Left colon (tissue), 2 donors: Measurements from ENCODE around the gene RNF14. TPM values are rescaled to one million over a fixed set of nuclear protein-coding genes. Genes with fewer than 3 reads are reported as not detected.

ENCODE experiments used
- ATAC-seq: fragments of 200-7000 bp; cut with Tn5 transposase; one replicate; pipeline ENCODE4 v1.9.1; 2020; ENCODE audit warnings: mild to moderate bottlenecking, moderate library complexity
- DNase-seq, 2 donors: peaks; one replicate each; pipeline ENCODE4 v3.0.0-alpha.2; 2020
- intact Hi-C, 2 donors: fragments of 100-400 bp; cut with DNase I in 1 of 2; cut with micrococcal nuclease in 1 of 2; formaldehyde crosslinking; loops; one replicate each; pipeline versions ENCODE4 v1.11.2 to v1.14.0; 2022; cut with DNase I, micrococcal nuclease
- total RNA-seq, 2 donors: library from RNA; stranded (reverse); fragmentation: NEBNext Ultra II Directional; extraction: Animal tissue kit (Norgen Biotek cat#: 25700); gene quantifications; one replicate each; pipeline ENCODE4 v1.2.1, GENCODE V29; 2021
- donor health status: DM: no; HTN: no; CAD: no.
- donor health status: DM: yes; HTN: yes; CAD: no.

RNF14 gene
- total RNA-seq, 2 donors from 2014 or later = 69.3 to 72.0 TPM

GRCh38 chr5:142006363-142007236 lies 37.7 kb downstream of the RNF14 start:
- no peak for DNase-seq
- intact Hi-C loops = no loop called here
- ATAC-seq = no peak

GRCh38 chr5:142007237-142007544 lies 38.3 kb downstream of the RNF14 start:
- ATAC-seq = no peak
- intact Hi-C loops = no loop called here
- no peak for DNase-seq

GRCh38 chr5:142008813-142009212 lies 39.9 kb downstream of the RNF14 start:
- intact Hi-C loops = no loop called here
- ATAC-seq = no peak
- no peak for DNase-seq

GRCh38 chr5:142009886-142010285 lies 41.0 kb downstream of the RNF14 start:
- DNase-seq (no peak), ATAC-seq (no peak)
- intact Hi-C loops = loop anchor here in 1 of 2 donors (5.0 kb wide), 1 partner anchor 132 kb away; no protein-coding TSS in a partner anchor

- DNase-seq = no peak
- intact Hi-C loops = loop anchor here in 1 of 2 donors (5.0 kb wide), 1 partner anchor 131 kb away; no protein-coding TSS in a partner anchor
- no peak for ATAC-seq
These were observed 42.8 kb downstream of the RNF14 start for GRCh38 chr5:142011572-142012185.

- ATAC-seq (peak; percentile 46), DNase-seq (peak; percentile 52 to 68)
- intact Hi-C loops = loop anchor here in 1 of 2 donors (5.0 kb wide), 1 partner anchor 130 kb away; no protein-coding TSS in a partner anchor
These were observed 43.4 kb downstream of the RNF14 start for GRCh38 chr5:142012186-142012785.

GRCh38 chr5:142012792-142013388 lies 44.0 kb downstream of the RNF14 start, which contains the start of gene GNPDA1:
Gene GNPDA1, minus strand, starts transcription at chr5:142013027. Its CDS starts 992 bp downstream, at chr5:142012035.
- DNase-seq (peak; percentile 77 to 86), ATAC-seq (peak; percentile 97)
- intact Hi-C loops = loop anchor here in 1 of 2 donors (5.0 kb wide), 1 partner anchor 129 kb away; no protein-coding TSS in a partner anchor

- intact Hi-C loops = loop anchor here in 1 of 2 donors (5.0 kb wide), 1 partner anchor 128 kb away; no protein-coding TSS in a partner anchor
- ATAC-seq (no peak), DNase-seq (peak; percentile 37 to 44)
These were observed 45.0 kb downstream of the RNF14 start for GRCh38 chr5:142013734-142014521.

GRCh38 chr5:142014911-142015584 lies 46.1 kb downstream of the RNF14 start:
- ATAC-seq (no peak), DNase-seq (no peak)
- intact Hi-C loops = loop anchor here in 1 of 2 donors (5.0 kb wide), 1 partner anchor 127 kb away; no protein-coding TSS in a partner anchor

GRCh38 chr5:142015781-142016533 lies 47.1 kb downstream of the RNF14 start:
- DNase-seq = no peak
- intact Hi-C loops = no loop called here
- no peak for ATAC-seq

- no peak for DNase-seq
- intact Hi-C loops = no loop called here
- no peak for ATAC-seq
These were observed 47.7 kb downstream of the RNF14 start for GRCh38 chr5:142016556-142016955.

- intact Hi-C loops = no loop called here
These were observed 49.0 kb downstream of the RNF14 start for GRCh38 chr5:142017832-142018427.

GRCh38 chr5:142020122-142020659 lies 51.3 kb downstream of the RNF14 start:
- ATAC-seq (no peak), DNase-seq (no peak)
- intact Hi-C loops = no loop called here

More at GRCh38 chr5:142017832-142018427, 49.0 kb downstream of the RNF14 start:
- ATAC-seq = no peak
- DNase-seq = no peak

GRCh38 chr5:142023836-142024235 lies 54.9 kb downstream of the RNF14 start:
- DNase-seq = no peak
- no peak for ATAC-seq
- intact Hi-C loops = no loop called here

- peak; percentile 97 for ATAC-seq
- intact Hi-C loops = no loop called here
- DNase-seq = peak; percentile 83 to 86
These were observed 55.9 kb downstream of the RNF14 start for GRCh38 chr5:142024771-142025304.

GRCh38 chr5:142025637-142026036 lies 56.7 kb downstream of the RNF14 start:
- ATAC-seq (no peak), DNase-seq (no peak)
- intact Hi-C loops = no loop called here
